Activated naive CD4-positive, alpha-beta T cell treated with anti-CD3 and anti-CD28 coated beads for 36 hours (primary cell): ENCODE measurements around the gene LILRA5. TPM values are rescaled to one million over a fixed set of nuclear protein-coding genes. Genes with fewer than 3 reads are reported as not detected.

Experiments used
- CTCF ChIA-PET: fragments of 350-600 bp; sonication (Branson Sonifier 250); formaldehyde crosslinking; loops from one replicate; lab custom pipeline; 2021; ENCODE audit warnings: antibody characterized with exemption; lab: Charles Lee
- DNase-seq: peaks from one replicate; pipeline ENCODE4 v3.0.0-alpha.2; 2020
- H3K27ac Mint-ChIP-seq: one replicate; pipeline ENCODE4 v1.8.0; 2021; ENCODE audit warnings: mild to moderate bottlenecking, mixed read lengths
- H3K27me3 Mint-ChIP-seq: one replicate; pipeline ENCODE4 v1.8.0; 2021; ENCODE audit warnings: low read depth, mixed read lengths
- H3K36me3 Mint-ChIP-seq: one replicate; pipeline ENCODE4 v1.8.0; 2021; ENCODE audit warnings: low read depth, mixed read lengths
- H3K4me1 Mint-ChIP-seq: one replicate; pipeline ENCODE4 v1.8.0; 2021; ENCODE audit warnings: low read depth, mixed read lengths
- H3K4me3 Mint-ChIP-seq: one replicate; pipeline ENCODE4 v1.8.0; 2021; ENCODE audit warnings: mild to moderate bottlenecking, moderate library complexity, mixed read lengths
- H3K9me3 Mint-ChIP-seq: one replicate; pipeline ENCODE4 v1.8.0; 2021; ENCODE audit warnings: mixed read lengths
- intact Hi-C: fragments of 100-400 bp; cut with micrococcal nuclease; formaldehyde crosslinking; loops from one replicate; pipeline ENCODE4 v1.15.1; 2023
- microRNA-seq: library from miRNA; unstranded; fragments of <30 nt; microRNA quantifications from one replicate; pipeline ENCODE4 v1.2.0, GENCODE V29; 2022; ENCODE audit warnings: borderline microRNAs expressed, borderline replicate concordance
- total RNA-seq, 2 experiments: library from RNA; stranded (reverse); gene quantifications; one replicate each; pipeline ENCODE4 v1.2.3, GENCODE V29; 2021

LILRA5 gene
- total RNA-seq, 2 experiments from 2014 or later = not detected

GRCh38 chr19:54257116-54257480, 55.9 kb downstream of the LILRA5 start, which contains the start of gene LILRB5:
Gene LILRB5 (minus strand): TSS chr19:54257273. CDS start chr19:54257193, 80 bp downstream.
- Mint-ChIP-seq H3K4me1 (no peaks in the 10 kb centered on the region), H3K9me3 (no peaks in the 10 kb centered on the region), H3K27ac (no peak within 1 kb of the TSS), H3K4me3 (no peak within 1 kb of the TSS), H3K27me3 (peaks cover 6% of the 10 kb centered on the region), H3K36me3 (no peaks in the 10 kb centered on the region)
- intact Hi-C loops = no loop called here
- DNase-seq = no peak
- CTCF ChIA-PET = no interaction called here

Small RNAs within 50 kb of the gene (microRNA-seq; reads per million reads assigned to microRNA genes)
- gene MIR4752 = not detected

Other genes with a start within 250 kb of the LILRA5 start
- not detected for gene VSTM1, start 249.3 kb downstream of the LILRA5 start, total RNA-seq
- not detected for gene TARM1, start 231.8 kb downstream of the LILRA5 start, total RNA-seq
- under 1 TPM; 0.17 to 0.36 TPM for gene OSCAR, start 212.4 kb downstream of the LILRA5 start, total RNA-seq
- 100 to 1,000 TPM; 110 to 120 TPM for gene NDUFA3, start 210.3 kb downstream of the LILRA5 start, total RNA-seq
- gene TFPT, start 197.5 kb downstream of the LILRA5 start, total RNA-seq = 10 to 100 TPM; 17.0 to 17.3 TPM
- 10 to 100 TPM; 67.5 to 71.8 TPM for gene PRPF31, start 197.4 kb downstream of the LILRA5 start, total RNA-seq
- gene CNOT3, start 175.4 kb downstream of the LILRA5 start, total RNA-seq = 10 to 100 TPM; 50.4 to 58.3 TPM
- gene LENG1, start 153.4 kb downstream of the LILRA5 start, total RNA-seq = 1 to 10 TPM; 4.7 to 5.6 TPM
- gene TMC4, start 140.0 kb downstream of the LILRA5 start, total RNA-seq = under 1 TPM in 1 of 2 experiments, not detected in 1; 0.24 TPM
- gene MBOAT7, start 123.6 kb downstream of the LILRA5 start, total RNA-seq = 10 to 100 TPM; 33.7 to 36.1 TPM
- gene TSEN34, start 121.9 kb downstream of the LILRA5 start, total RNA-seq = 1 to 10 TPM; 8.0 to 8.5 TPM
- 1,000 to 10,000 TPM; 1,883 to 1,912 TPM for gene RPS9, start 112.3 kb downstream of the LILRA5 start, total RNA-seq
- not detected for gene LILRB3, start 90.2 kb downstream of the LILRA5 start, total RNA-seq
- not detected for gene LILRA6, start 70.4 kb downstream of the LILRA5 start, total RNA-seq
- not detected for gene LILRB5, start 55.9 kb downstream of the LILRA5 start, total RNA-seq
- gene LILRB2, start 32.1 kb downstream of the LILRA5 start, total RNA-seq = not detected
- not detected for gene LILRA4, start 26.0 kb upstream of the LILRA5 start, total RNA-seq
- gene LAIR1, start 51.8 kb upstream of the LILRA5 start, total RNA-seq = 1 to 10 TPM; 5.2 to 5.7 TPM
- not detected for gene TTYH1, start 102.3 kb upstream of the LILRA5 start, total RNA-seq
- gene LENG8, start 136.0 kb upstream of the LILRA5 start, total RNA-seq = 100 to 1,000 TPM; 171 to 175 TPM
- gene LENG9, start 150.6 kb upstream of the LILRA5 start, total RNA-seq = 1 to 10 TPM; 5.7 to 7.1 TPM
- gene CDC42EP5, start 160.1 kb upstream of the LILRA5 start, total RNA-seq = not detected
- gene LAIR2, start 189.7 kb upstream of the LILRA5 start, total RNA-seq = under 1 TPM; 0.45 to 0.69 TPM